ENCODE measurements around the gene ZNF503. TPM values are rescaled to one million over a fixed set of nuclear protein-coding genes. Genes with fewer than 3 reads are reported as not detected.

The ZNF503 gene
- polyA plus RNA-seq, 4 donors = 2.0 to 17.2 (median 8.9) TPM

GRCh38 chr10:75407224-75407712, 5.7 kb upstream of the ZNF503 start:
- 67 to 84% (median 70%) methylated on average over 37 of the region's 37 CpGs for WGBS, 3 donors
- peak overlapping the region in 1 of 3 donors; percentile 40 for H3K27ac ChIP-seq (ENCODE audit: low read depth in 1 of 3, low read length in 2 of 3)
- H3K9me3 ChIP-seq (ENCODE audit: control insufficient read depth in 2 of 2, insufficient read depth in 1 of 2, low read depth in 1 of 2, low read length in 1 of 2) = peaks cover 0 to 19% of the 10 kb centered on the region in 2 donors
- FAIRE-seq (no peak), DNase-seq (peak in 1 of 2 donors; percentile 13)
- peaks cover 0 to 11% (median 0%) of the 10 kb centered on the region in 3 donors for H3K27me3 ChIP-seq (ENCODE audit: control insufficient read depth in 3 of 3, insufficient read depth in 3 of 3, low read length in 3 of 3)
- peaks cover 0 to 12% (median 0%) of the 10 kb centered on the region in 3 donors for H3K36me3 ChIP-seq (ENCODE audit: control insufficient read depth in 3 of 3, insufficient read depth in 2 of 3, low read depth in 1 of 3, low read length in 3 of 3)
- peaks cover 0 to 8% (median 5%) of the 10 kb centered on the region in 3 donors for H3K4me1 ChIP-seq (ENCODE audit: control insufficient read depth in 3 of 3, insufficient read depth in 2 of 3, low read depth in 1 of 3, low read length in 2 of 3)
- peak overlapping the region in 1 of 3 donors; percentile 28 for H3K4me3 ChIP-seq (ENCODE audit: low read depth in 1 of 3, low read length in 3 of 3)

GRCh38 chr10:75406462-75407223, 5.1 kb upstream of the ZNF503 start:
- Histone ChIP-seq H3K4me3 (ENCODE audit: low read depth in 1 of 3, low read length in 3 of 3) (no peak overlapping the region), H3K36me3 (ENCODE audit: control insufficient read depth in 3 of 3, insufficient read depth in 2 of 3, low read depth in 1 of 3, low read length in 3 of 3) (peaks cover 0 to 12% (median 0%) of the 10 kb centered on the region in 3 donors), H3K27me3 (ENCODE audit: control insufficient read depth in 3 of 3, insufficient read depth in 3 of 3, low read length in 3 of 3) (peaks cover 0 to 11% (median 0%) of the 10 kb centered on the region in 3 donors), H3K27ac (ENCODE audit: low read depth in 1 of 3, low read length in 2 of 3) (no peak overlapping the region), H3K4me1 (ENCODE audit: control insufficient read depth in 3 of 3, insufficient read depth in 2 of 3, low read depth in 1 of 3, low read length in 2 of 3) (peaks cover 0 to 8% (median 5%) of the 10 kb centered on the region in 3 donors), H3K9me3 (ENCODE audit: control insufficient read depth in 2 of 2, insufficient read depth in 1 of 2, low read depth in 1 of 2, low read length in 1 of 2) (peaks cover 0 to 19% of the 10 kb centered on the region in 2 donors)
- no peak for FAIRE-seq
- DNase-seq = no peak
- 87 to 95% (median 91%) methylated on average over 29 of the region's 29 CpGs for WGBS, 3 donors

GRCh38 chr10:75405598-75406461, 4.3 kb upstream of the ZNF503 start:
- 61 to 68% (median 68%) methylated on average over 32 to 39 of the region's 39 CpGs for WGBS, 3 donors
- H3K4me3 ChIP-seq (ENCODE audit: low read depth in 1 of 3, low read length in 3 of 3) = peak overlapping the region in 1 of 3 donors; percentile 99
- peaks cover 0 to 11% (median 0%) of the 10 kb centered on the region in 3 donors for H3K27me3 ChIP-seq (ENCODE audit: control insufficient read depth in 3 of 3, insufficient read depth in 3 of 3, low read length in 3 of 3)

GRCh38 chr10:75404815-75405597, 3.4 kb upstream of the ZNF503 start:
- peak overlapping the region in 2 of 3 donors; percentile 18 to 99 for H3K4me3 ChIP-seq (ENCODE audit: low read depth in 1 of 3, low read length in 3 of 3)
- peak overlapping the region in 2 of 3 donors; percentile 47 to 98 for H3K27ac ChIP-seq (ENCODE audit: low read depth in 1 of 3, low read length in 2 of 3)
- H3K27me3 ChIP-seq (ENCODE audit: control insufficient read depth in 3 of 3, insufficient read depth in 3 of 3, low read length in 3 of 3) = peaks cover 0 to 11% (median 0%) of the 10 kb centered on the region in 3 donors
- H3K36me3 ChIP-seq (ENCODE audit: control insufficient read depth in 3 of 3, insufficient read depth in 2 of 3, low read depth in 1 of 3, low read length in 3 of 3) = peaks cover 0 to 14% (median 0%) of the 10 kb centered on the region in 3 donors
- WGBS, 3 donors = 2 to 19% (median 11%) methylated on average over 50 to 56 of the region's 56 CpGs
- FAIRE-seq = no peak
- peak; percentile 72 to 82 for DNase-seq
- H3K9me3 ChIP-seq (ENCODE audit: control insufficient read depth in 2 of 2, insufficient read depth in 1 of 2, low read depth in 1 of 2, low read length in 1 of 2) = peaks cover 0 to 19% of the 10 kb centered on the region in 2 donors
- H3K4me1 ChIP-seq (ENCODE audit: control insufficient read depth in 3 of 3, insufficient read depth in 2 of 3, low read depth in 1 of 3, low read length in 2 of 3) = peaks cover 0 to 6% (median 5%) of the 10 kb centered on the region in 3 donors

More at GRCh38 chr10:75405598-75406461, 4.3 kb upstream of the ZNF503 start:
- DNase-seq (no peak), FAIRE-seq (no peak)
- peaks cover 0 to 8% (median 5%) of the 10 kb centered on the region in 3 donors for H3K4me1 ChIP-seq (ENCODE audit: control insufficient read depth in 3 of 3, insufficient read depth in 2 of 3, low read depth in 1 of 3, low read length in 2 of 3)
- H3K27ac ChIP-seq (ENCODE audit: low read depth in 1 of 3, low read length in 2 of 3) = peak overlapping the region in 2 of 3 donors; percentile 10 to 98
- peaks cover 0 to 12% (median 0%) of the 10 kb centered on the region in 3 donors for H3K36me3 ChIP-seq (ENCODE audit: control insufficient read depth in 3 of 3, insufficient read depth in 2 of 3, low read depth in 1 of 3, low read length in 3 of 3)
- H3K9me3 ChIP-seq (ENCODE audit: control insufficient read depth in 2 of 2, insufficient read depth in 1 of 2, low read depth in 1 of 2, low read length in 1 of 2) = peaks cover 0 to 19% of the 10 kb centered on the region in 2 donors

- peaks cover 0 to 9% (median 0%) of the 10 kb centered on the region in 3 donors for H3K27me3 ChIP-seq (ENCODE audit: control insufficient read depth in 3 of 3, insufficient read depth in 3 of 3, low read length in 3 of 3)
- WGBS, 3 donors = 4 to 7% (median 5%) methylated on average over 48 to 58 of the region's 58 CpGs
- H3K36me3 ChIP-seq (ENCODE audit: control insufficient read depth in 3 of 3, insufficient read depth in 2 of 3, low read depth in 1 of 3, low read length in 3 of 3) = peaks cover 0 to 22% (median 0%) of the 10 kb centered on the region in 3 donors
- peaks cover 0 to 5% (median 3%) of the 10 kb centered on the region in 3 donors for H3K4me1 ChIP-seq (ENCODE audit: control insufficient read depth in 3 of 3, insufficient read depth in 2 of 3, low read depth in 1 of 3, low read length in 2 of 3)
- peak overlapping the region in 2 of 3 donors; percentile 79 to 99 for H3K4me3 ChIP-seq (ENCODE audit: low read depth in 1 of 3, low read length in 3 of 3)
- FAIRE-seq = no peak
- peak overlapping the region in 2 of 3 donors; percentile 94 to 98 for H3K27ac ChIP-seq (ENCODE audit: low read depth in 1 of 3, low read length in 2 of 3)
- peaks cover 0 to 19% of the 10 kb centered on the region in 2 donors for H3K9me3 ChIP-seq (ENCODE audit: control insufficient read depth in 2 of 2, insufficient read depth in 1 of 2, low read depth in 1 of 2, low read length in 1 of 2)
- DNase-seq = peak; percentile 54 to 82
These were observed 2.6 kb upstream of the ZNF503 start for GRCh38 chr10:75403939-75404814.

- H3K27me3 ChIP-seq (ENCODE audit: control insufficient read depth in 3 of 3, insufficient read depth in 3 of 3, low read length in 3 of 3) = peaks cover 0 to 9% (median 0%) of the 10 kb centered on the region in 3 donors
- peaks cover 0 to 30% (median 0%) of the 10 kb centered on the region in 3 donors for H3K36me3 ChIP-seq (ENCODE audit: control insufficient read depth in 3 of 3, insufficient read depth in 2 of 3, low read depth in 1 of 3, low read length in 3 of 3)
- DNase-seq (peak; percentile 28 to 74), FAIRE-seq (no peak)
- H3K27ac ChIP-seq (ENCODE audit: low read depth in 1 of 3, low read length in 2 of 3) = peak overlapping the region in 2 of 3 donors; percentile 94 to 98
- H3K4me1 ChIP-seq (ENCODE audit: control insufficient read depth in 3 of 3, insufficient read depth in 2 of 3, low read depth in 1 of 3, low read length in 2 of 3) = peaks cover 0 to 5% (median 3%) of the 10 kb centered on the region in 3 donors
- H3K9me3 ChIP-seq (ENCODE audit: control insufficient read depth in 2 of 2, insufficient read depth in 1 of 2, low read depth in 1 of 2, low read length in 1 of 2) = peaks cover 0 to 19% of the 10 kb centered on the region in 2 donors
- H3K4me3 ChIP-seq (ENCODE audit: low read depth in 1 of 3, low read length in 3 of 3) = peak overlapping the region in 2 of 3 donors; percentile 79 to 99
- 1% methylated on average over 45 to 56 of the region's 56 CpGs for WGBS, 3 donors
These were observed 1.8 kb upstream of the ZNF503 start for GRCh38 chr10:75403144-75403938.

Measured in small intestine (tissue), 7 donors.